WTC11 (cell line): ENCODE measurements around the gene NOX3. TPM values are rescaled to one million over a fixed set of nuclear protein-coding genes. Genes with fewer than 3 reads are reported as not detected.

Experiments
- ATAC-seq: fragments of 200-7000 bp; cut with Tn5 transposase; 2 replicates; pipeline ENCODE4 v1.10.0; 2021; ENCODE audit warnings: mild to moderate bottlenecking, moderate library complexity
- CTCF ChIA-PET: fragments of 300-600 bp; sonication (Branson Sonifier 250); formaldehyde crosslinking; loops from one replicate; lab custom pipeline; 2021; ENCODE audit warnings: antibody characterized with exemption; lab: Charles Lee
- POLR2A ChIA-PET: fragments of 350-600 bp; sonication (Branson Sonifier 250); formaldehyde crosslinking; loops from one replicate; lab custom pipeline; 2021; ENCODE audit warnings: antibody characterized with exemption; lab: Charles Lee
- DNase-seq: peaks from one replicate; pipeline ENCODE4 v3.0.0; 2021; ENCODE audit warnings: low spot score
- H3K27ac Mint-ChIP-seq: 2 replicates; pipeline ENCODE4 v1.8.0; 2021; ENCODE audit warnings: mixed read lengths
- H3K27me3 Mint-ChIP-seq: 2 replicates; pipeline ENCODE4 v1.8.0; 2021; ENCODE audit warnings: low read depth, mild to moderate bottlenecking, moderate library complexity, mixed read lengths
- H3K36me3 Mint-ChIP-seq: 2 replicates; pipeline ENCODE4 v1.8.0; 2021; ENCODE audit warnings: mixed read lengths
- H3K4me1 Mint-ChIP-seq: 2 replicates; pipeline ENCODE4 v1.8.0; 2022; ENCODE audit warnings: mixed read lengths
- H3K4me3 Mint-ChIP-seq: 2 replicates; pipeline ENCODE4 v1.8.0; 2021; ENCODE audit warnings: mild to moderate bottlenecking, moderate library complexity, mixed read lengths
- H3K9me3 Mint-ChIP-seq: 2 replicates; pipeline ENCODE4 v1.8.0; 2021; ENCODE audit warnings: mixed read lengths
- CBFB ChIP-seq: sonication (generic); formaldehyde crosslinking; IDR thresholded peaks from 2 replicates; pipeline ENCODE4 v1.8.1; 2022; ENCODE audit warnings: mild to moderate bottlenecking, low read depth, missing genetic modification reagents
- HMGA2 ChIP-seq: fragments of 250-450 bp; sonication (Bioruptor Pico); IDR thresholded peaks from 2 replicates; pipeline ENCODE4 v1.4.0; 2021; ENCODE audit warnings: mild to moderate bottlenecking, moderate library complexity
- NFYB ChIP-seq: sonication (generic); formaldehyde crosslinking; conservative IDR thresholded peaks from 2 replicates; pipeline ENCODE4 v1.8.0; 2022; ENCODE audit warnings: low read depth, missing genetic modification reagents
- TEAD1 ChIP-seq: sonication (generic); formaldehyde crosslinking; IDR thresholded peaks from 2 replicates; pipeline ENCODE4 v1.8.0; 2022; ENCODE audit warnings: mild to moderate bottlenecking, missing genetic modification reagents
- TEAD4 ChIP-seq: sonication (generic); formaldehyde crosslinking; IDR thresholded peaks from 2 replicates; pipeline ENCODE4 v1.8.0; 2022; ENCODE audit warnings: mild to moderate bottlenecking, missing genetic modification reagents
- TP53 ChIP-seq: sonication (generic); formaldehyde crosslinking; IDR thresholded peaks from 2 replicates; pipeline ENCODE4 v1.8.1; 2023; ENCODE audit warnings: mild to moderate bottlenecking, missing genetic modification reagents
- ZNF219 ChIP-seq: sonication (generic); formaldehyde crosslinking; IDR thresholded peaks from 2 replicates; pipeline ENCODE4 v1.8.0; 2023; ENCODE audit warnings: missing genetic modification reagents, mild to moderate bottlenecking, borderline replicate concordance
- total RNA-seq: library from RNA; stranded (reverse); gene quantifications from 3 replicates; pipeline ENCODE4 v1.2.3, GENCODE V29; 2021
- TF ChIP-seq, protein P1 (sequence below): fragments of 250-450 bp; sonication (Bioruptor Pico); IDR thresholded peaks from 2 replicates; pipeline ENCODE4 v1.9.0; 2021; ENCODE audit warnings: mild to moderate bottlenecking
- TF ChIP-seq, protein P2 (sequence below): sonication (generic); formaldehyde crosslinking; IDR thresholded peaks from 2 replicates; pipeline ENCODE4 v1.8.1; 2022; ENCODE audit warnings: missing genetic modification reagents, borderline replicate concordance
- TF ChIP-seq, protein P3 (sequence below): sonication (generic); formaldehyde crosslinking; IDR thresholded peaks from 2 replicates; pipeline ENCODE4 v1.8.1; 2023; ENCODE audit warnings: mild to moderate bottlenecking, missing genetic modification reagents, borderline replicate concordance
- TF ChIP-seq, protein P4 (sequence below): fragments of 200-600 bp; IDR thresholded peaks from 2 replicates; pipeline ENCODE4 v1.8.0; 2022; ENCODE audit warnings: antibody characterized with exemption
- TF ChIP-seq, protein P5 (sequence below): sonication (generic); formaldehyde crosslinking; conservative IDR thresholded peaks from 2 replicates; pipeline ENCODE4 v1.8.1; 2022; ENCODE audit warnings: mild to moderate bottlenecking, missing genetic modification reagents
- TF ChIP-seq, protein P6 (sequence below): sonication (generic); formaldehyde crosslinking; IDR thresholded peaks from 2 replicates; pipeline ENCODE4 v1.8.0; 2022; ENCODE audit warnings: mild to moderate bottlenecking, missing genetic modification reagents

Gene NOX3
- total RNA-seq, 1 experiment from 2014 or later, result not detected

DNA sequence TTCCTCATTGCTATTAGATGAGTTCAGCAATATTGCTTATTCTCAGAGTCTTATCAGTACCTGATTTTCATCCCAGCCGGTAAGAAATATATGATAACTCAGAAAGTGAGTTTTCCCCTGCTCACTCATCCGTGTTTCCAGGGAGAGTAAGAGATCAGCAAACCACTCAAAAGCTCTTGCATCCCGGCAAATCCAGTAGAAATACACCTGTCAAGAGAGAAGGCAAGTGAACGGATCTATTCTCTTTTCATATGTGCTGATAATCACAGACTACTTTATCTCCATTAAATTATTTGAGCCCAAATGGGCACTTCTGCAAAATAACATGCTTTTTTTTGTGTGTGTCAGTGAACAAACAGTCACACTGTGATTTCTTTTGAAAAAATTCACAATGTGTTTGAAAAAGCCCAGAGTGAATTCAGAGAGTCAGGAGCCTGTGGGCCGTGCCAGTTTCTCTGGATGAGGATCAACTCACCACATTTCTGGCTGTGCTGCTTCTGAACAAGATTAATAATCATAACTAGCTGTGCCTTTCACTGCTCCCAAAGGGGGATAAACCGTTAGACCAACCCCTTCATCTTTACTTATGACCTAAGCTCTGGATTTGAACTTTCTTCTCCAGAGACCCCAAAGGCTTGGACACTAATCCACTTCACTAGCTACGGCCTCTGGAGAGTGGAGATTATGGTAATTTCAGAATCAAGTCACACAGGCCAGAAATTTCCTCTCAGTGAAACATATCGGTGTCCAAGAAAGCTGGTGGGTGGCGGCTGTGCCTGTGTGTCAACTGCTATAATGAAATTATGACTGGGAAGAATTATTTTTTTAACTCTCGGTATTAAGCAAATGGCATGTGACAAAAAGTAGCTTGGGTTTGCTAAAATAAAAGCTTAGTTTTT is 44.2 kb downstream of the NOX3 start:
- CTCF ChIA-PET, result interaction anchor here (0.9 kb wide), 1 partner anchor 84 kb away, joined by 5 read pairs; no protein-coding TSS in a partner anchor
- H3K4me1 Mint-ChIP-seq, result peaks cover 2% of the 10 kb centered on the region; the same call in 1 of the 2 replicates
- TF ChIP-seq, protein P1, sequence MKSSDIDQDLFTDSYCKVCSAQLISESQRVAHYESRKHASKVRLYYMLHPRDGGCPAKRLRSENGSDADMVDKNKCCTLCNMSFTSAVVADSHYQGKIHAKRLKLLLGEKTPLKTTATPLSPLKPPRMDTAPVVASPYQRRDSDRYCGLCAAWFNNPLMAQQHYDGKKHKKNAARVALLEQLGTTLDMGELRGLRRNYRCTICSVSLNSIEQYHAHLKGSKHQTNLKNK (CRISPR knock-in tag), result no peak
- TF ChIP-seq HMGA2 (CRISPR knock-in tag) (no peak), TEAD1 (CRISPR knock-in tag) (no peak)
- TF ChIP-seq, protein P2, sequence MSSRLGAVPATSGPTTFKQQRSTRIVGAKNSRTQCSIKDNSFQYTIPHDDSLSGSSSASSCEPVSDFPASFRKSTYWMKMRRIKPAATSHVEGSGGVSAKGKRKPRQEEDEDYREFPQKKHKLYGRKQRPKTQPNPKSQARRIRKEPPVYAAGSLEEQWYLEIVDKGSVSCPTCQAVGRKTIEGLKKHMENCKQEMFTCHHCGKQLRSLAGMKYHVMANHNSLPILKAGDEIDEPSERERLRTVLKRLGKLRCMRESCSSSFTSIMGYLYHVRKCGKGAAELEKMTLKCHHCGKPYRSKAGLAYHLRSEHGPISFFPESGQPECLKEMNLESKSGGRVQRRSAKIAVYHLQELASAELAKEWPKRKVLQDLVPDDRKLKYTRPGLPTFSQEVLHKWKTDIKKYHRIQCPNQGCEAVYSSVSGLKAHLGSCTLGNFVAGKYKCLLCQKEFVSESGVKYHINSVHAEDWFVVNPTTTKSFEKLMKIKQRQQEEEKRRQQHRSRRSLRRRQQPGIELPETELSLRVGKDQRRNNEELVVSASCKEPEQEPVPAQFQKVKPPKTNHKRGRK (CRISPR knock-in tag), result no peak
- H3K27ac Mint-ChIP-seq, result no peak overlapping the region
- DNase-seq (no peak), ATAC-seq (no peak)
- no peaks in the 10 kb centered on the region for H3K36me3 Mint-ChIP-seq
- no peaks in the 10 kb centered on the region for H3K27me3 Mint-ChIP-seq
- POLR2A ChIA-PET, result no interaction called here
- 0 out of 2 replicates have a peak, but pooled peaks cover 4% of the 10 kb centered on the region for H3K9me3 Mint-ChIP-seq
- H3K4me3 Mint-ChIP-seq, result no peak overlapping the region

DNA sequence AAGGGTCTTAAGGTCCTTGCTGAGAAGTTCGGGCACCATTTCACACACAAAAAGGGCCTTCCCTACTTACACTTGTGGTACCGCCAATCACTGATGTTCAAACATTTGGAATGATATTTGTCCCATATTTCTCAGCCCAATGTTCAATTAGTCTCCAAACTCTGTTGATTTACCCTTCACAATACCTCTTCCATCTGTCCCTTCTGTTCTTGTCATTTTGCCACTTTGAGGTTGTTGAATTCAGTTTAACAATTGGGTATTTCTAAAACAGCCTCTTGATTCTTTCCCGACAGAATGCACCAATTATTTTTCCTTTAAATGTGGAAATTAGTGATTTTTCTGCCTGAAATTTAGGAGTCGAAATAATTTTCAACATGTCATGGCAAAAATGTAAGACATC is 46.2 kb downstream of the NOX3 start:
- no peaks in the 10 kb centered on the region for H3K36me3 Mint-ChIP-seq
- CTCF ChIA-PET, result interaction anchor here (0.8 to 1.5 kb wide), 5 partner anchors 9 to 88 kb away, joined by 3 to 6 read pairs (median 4); no protein-coding TSS in a partner anchor
- no peak overlapping the region for H3K4me3 Mint-ChIP-seq
- H3K27ac Mint-ChIP-seq, result no peak overlapping the region
- DNase-seq, result no peak
- peaks cover 7% of the 10 kb centered on the region for H3K9me3 Mint-ChIP-seq
- POLR2A ChIA-PET, result no interaction called here
- no peak for TF ChIP-seq TEAD4 (CRISPR knock-in tag)
- no peak for TF ChIP-seq CBFB (CRISPR knock-in tag)
- no peak for TF ChIP-seq HMGA2 (CRISPR knock-in tag)
- TF ChIP-seq ZNF219 (CRISPR knock-in tag), result no peak
- no peak for TF ChIP-seq NFYB (CRISPR knock-in tag)
- TF ChIP-seq, protein P3, sequence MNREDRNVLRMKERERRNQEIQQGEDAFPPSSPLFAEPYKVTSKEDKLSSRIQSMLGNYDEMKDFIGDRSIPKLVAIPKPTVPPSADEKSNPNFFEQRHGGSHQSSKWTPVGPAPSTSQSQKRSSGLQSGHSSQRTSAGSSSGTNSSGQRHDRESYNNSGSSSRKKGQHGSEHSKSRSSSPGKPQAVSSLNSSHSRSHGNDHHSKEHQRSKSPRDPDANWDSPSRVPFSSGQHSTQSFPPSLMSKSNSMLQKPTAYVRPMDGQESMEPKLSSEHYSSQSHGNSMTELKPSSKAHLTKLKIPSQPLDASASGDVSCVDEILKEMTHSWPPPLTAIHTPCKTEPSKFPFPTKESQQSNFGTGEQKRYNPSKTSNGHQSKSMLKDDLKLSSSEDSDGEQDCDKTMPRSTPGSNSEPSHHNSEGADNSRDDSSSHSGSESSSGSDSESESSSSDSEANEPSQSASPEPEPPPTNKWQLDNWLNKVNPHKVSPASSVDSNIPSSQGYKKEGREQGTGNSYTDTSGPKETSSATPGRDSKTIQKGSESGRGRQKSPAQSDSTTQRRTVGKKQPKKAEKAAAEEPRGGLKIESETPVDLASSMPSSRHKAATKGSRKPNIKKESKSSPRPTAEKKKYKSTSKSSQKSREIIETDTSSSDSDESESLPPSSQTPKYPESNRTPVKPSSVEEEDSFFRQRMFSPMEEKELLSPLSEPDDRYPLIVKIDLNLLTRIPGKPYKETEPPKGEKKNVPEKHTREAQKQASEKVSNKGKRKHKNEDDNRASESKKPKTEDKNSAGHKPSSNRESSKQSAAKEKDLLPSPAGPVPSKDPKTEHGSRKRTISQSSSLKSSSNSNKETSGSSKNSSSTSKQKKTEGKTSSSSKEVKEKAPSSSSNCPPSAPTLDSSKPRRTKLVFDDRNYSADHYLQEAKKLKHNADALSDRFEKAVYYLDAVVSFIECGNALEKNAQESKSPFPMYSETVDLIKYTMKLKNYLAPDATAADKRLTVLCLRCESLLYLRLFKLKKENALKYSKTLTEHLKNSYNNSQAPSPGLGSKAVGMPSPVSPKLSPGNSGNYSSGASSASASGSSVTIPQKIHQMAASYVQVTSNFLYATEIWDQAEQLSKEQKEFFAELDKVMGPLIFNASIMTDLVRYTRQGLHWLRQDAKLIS (CRISPR knock-in tag), result no peak
- TF ChIP-seq, protein P4, sequence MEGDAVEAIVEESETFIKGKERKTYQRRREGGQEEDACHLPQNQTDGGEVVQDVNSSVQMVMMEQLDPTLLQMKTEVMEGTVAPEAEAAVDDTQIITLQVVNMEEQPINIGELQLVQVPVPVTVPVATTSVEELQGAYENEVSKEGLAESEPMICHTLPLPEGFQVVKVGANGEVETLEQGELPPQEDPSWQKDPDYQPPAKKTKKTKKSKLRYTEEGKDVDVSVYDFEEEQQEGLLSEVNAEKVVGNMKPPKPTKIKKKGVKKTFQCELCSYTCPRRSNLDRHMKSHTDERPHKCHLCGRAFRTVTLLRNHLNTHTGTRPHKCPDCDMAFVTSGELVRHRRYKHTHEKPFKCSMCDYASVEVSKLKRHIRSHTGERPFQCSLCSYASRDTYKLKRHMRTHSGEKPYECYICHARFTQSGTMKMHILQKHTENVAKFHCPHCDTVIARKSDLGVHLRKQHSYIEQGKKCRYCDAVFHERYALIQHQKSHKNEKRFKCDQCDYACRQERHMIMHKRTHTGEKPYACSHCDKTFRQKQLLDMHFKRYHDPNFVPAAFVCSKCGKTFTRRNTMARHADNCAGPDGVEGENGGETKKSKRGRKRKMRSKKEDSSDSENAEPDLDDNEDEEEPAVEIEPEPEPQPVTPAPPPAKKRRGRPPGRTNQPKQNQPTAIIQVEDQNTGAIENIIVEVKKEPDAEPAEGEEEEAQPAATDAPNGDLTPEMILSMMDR, result no peak
- TF ChIP-seq, protein P5, sequence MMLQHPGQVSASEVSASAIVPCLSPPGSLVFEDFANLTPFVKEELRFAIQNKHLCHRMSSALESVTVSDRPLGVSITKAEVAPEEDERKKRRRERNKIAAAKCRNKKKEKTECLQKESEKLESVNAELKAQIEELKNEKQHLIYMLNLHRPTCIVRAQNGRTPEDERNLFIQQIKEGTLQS (CRISPR knock-in tag), result no peak
- TF ChIP-seq, protein P6, sequence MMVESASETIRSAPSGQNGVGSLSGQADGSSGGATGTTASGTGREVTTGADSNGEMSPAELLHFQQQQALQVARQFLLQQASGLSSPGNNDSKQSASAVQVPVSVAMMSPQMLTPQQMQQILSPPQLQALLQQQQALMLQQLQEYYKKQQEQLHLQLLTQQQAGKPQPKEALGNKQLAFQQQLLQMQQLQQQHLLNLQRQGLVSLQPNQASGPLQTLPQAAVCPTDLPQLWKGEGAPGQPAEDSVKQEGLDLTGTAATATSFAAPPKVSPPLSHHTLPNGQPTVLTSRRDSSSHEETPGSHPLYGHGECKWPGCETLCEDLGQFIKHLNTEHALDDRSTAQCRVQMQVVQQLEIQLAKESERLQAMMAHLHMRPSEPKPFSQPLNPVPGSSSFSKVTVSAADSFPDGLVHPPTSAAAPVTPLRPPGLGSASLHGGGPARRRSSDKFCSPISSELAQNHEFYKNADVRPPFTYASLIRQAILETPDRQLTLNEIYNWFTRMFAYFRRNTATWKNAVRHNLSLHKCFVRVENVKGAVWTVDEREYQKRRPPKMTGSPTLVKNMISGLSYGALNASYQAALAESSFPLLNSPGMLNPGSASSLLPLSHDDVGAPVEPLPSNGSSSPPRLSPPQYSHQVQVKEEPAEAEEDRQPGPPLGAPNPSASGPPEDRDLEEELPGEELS (CRISPR knock-in tag), result no peak
- TF ChIP-seq TP53 (CRISPR knock-in tag), result no peak
- H3K27me3 Mint-ChIP-seq, result no peaks in the 10 kb centered on the region
- no peak for ATAC-seq
- H3K4me1 Mint-ChIP-seq, result peaks cover 6% of the 10 kb centered on the region
